HG03558 (cell line): Measurements from ENCODE around the gene SPAG16.
A peak's percentile ranks its signal among the peaks of the same experiment; 100 is the strongest.
"Not testable (repeated sequence)": the region's sequence is repeated elsewhere in the genome, so short reads cannot be mapped to it uniquely, and the experiment has no call there.

ENCODE experiments used
- ATAC-seq: cut with Tn5 transposase; IDR thresholded peaks from one replicate; pipeline ENCODE4 v1.9.1; 2021; ENCODE audit warnings: moderate number of reproducible peaks; ENCODE audit not compliant: unreplicated experiment; ENCODE audit errors: extremely low read depth

SPAG16 gene

GRCh38 chr2:214050731-214051130 lies 766.5 kb downstream of the SPAG16 start:
- no peak for ATAC-seq

DNA sequence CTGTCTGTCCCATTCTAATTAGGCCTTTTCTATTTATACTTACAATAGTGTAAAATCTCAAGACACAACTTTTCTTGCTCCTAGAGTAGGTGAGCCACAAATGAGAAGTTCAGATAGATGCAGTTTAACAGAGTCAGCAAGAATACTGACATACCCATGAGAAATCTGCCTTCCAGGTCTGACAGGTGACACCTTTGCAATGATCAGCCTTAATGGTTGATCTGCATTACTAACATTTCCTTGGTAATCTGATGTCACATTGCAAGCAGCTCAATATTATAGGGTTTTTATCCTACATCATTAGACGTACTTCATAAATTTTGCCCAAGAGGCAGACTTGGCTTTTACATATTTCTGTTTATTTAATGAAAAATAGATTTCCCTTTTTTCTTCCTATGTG lies 767.3 kb downstream of the SPAG16 start:
- ATAC-seq: no peak

DNA sequence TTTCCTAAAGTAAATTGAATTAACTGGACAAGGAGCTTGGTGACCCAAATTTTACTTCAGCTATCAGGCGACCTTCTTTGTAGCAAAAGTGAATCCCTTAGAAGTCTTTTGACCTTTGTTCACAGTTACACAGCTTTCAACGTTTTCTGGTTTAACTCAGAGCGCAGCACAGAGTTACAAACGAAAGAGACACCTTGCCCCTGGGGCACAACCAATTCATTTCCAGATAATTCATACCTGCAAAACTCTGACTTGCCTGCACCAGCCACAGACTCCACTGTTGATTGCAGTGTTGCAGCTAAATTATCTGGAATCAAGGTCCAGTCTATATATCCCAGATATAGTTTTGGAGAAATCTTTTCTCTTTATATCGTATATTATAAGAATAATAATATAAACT lies 768.0 kb downstream of the SPAG16 start:
- no peak for ATAC-seq

DNA sequence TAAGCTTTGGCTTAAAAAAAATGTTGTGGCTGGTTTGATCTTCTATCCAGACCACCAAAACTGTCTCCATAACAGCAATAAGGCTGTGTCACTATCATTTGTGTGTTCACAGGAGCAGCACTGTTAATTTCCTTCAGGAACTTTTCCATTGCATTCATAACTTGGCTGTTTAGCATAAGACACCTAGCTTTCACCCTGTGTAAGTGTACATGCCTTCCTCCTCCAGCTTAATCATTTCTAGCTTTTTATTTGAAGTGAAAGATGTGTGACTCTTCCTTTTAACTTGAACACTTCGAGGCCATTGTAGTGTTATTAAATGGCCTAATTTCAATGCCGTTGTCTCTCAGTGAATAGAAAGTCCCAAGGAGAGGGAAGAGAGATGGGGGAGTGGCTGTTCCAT lies 773.7 kb downstream of the SPAG16 start:
- ATAC-seq: no peak

DNA sequence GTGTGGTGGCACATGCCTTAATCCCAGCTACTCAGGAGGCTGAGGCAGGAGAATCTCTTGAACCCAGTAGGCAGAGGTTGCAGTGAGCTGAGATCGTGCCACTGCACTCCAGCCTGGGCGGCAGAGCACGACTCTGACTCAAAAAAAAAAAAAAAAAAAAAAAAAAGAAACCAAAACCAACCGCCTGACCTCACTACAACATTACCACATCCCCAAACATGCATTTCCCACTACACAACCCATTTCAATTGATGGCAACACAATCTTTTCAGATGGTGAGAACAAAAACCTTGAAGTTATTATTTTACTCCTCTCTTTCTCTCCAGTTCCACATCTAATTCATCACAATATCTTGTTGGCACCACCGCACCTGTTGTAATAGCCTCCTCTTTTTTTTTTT lies 778.0 kb downstream of the SPAG16 start:
- not testable (repeated sequence) for ATAC-seq

- ATAC-seq: no peak
These were observed 780.2 kb downstream of the SPAG16 start for GRCh38 chr2:214064471-214064870.

GRCh38 chr2:214066862-214067261 lies 782.6 kb downstream of the SPAG16 start:
- ATAC-seq: no peak

DNA sequence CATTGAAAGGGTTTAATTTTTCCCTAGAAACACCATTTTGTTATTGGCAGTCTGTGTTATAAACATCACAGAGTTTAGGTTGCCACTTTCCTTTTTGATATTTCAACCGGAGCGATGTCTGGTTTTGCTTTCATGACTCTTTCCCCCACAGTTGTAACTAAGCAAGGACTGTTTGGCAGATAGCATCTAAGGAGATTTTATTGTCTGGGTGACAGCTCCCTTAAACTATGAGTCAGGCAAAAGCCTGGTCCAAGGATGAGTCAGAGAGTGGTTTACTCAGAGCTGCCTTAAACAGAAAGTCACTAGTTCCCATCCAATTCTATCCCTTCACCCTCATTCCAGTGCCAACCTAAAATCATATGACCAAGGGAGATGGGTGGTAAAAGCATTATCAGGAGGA lies 785.0 kb downstream of the SPAG16 start:
- peak; percentile 78 for ATAC-seq

DNA sequence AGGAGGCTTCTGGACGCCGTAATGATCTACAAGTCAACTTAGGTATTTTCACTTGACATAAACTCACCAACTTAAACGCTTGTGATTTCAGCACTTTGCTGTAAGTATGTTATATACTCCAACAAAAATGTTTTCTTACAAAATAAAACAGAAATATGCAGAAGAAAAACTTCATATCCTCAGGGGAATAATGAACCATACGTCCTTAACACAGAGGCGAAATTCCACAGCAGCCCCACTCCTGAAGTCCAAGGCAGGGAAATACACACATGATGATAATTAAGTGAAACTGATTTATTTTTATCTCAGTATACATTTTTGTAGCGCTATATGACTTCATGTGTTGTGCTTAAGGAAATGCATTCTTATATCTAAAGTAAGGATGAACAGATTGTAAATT lies 791.2 kb downstream of the SPAG16 start:
- no peak for ATAC-seq

DNA sequence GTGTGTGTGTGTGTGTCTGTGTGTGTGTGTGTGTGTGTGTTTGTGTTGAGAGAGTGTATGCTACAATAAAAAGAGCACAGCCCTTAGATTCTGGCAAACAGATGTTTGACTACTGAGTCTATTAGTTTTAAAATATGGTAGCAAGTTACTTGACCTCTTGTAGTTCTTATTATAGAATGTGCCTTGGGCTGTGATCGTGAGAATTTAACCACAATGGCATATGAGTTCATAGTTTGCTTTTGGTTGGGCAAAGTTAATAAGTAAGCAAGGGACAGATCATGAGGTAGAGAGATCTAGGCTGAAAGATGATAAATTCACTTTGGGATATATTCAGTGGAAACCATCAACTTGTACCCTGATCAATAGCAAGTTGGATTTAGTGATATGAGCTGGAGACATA lies 792.3 kb downstream of the SPAG16 start:
- no peak for ATAC-seq

- ATAC-seq: no peak
These were observed 793.5 kb downstream of the SPAG16 start for GRCh38 chr2:214077727-214078126.

- ATAC-seq: no peak
These were observed 794.8 kb downstream of the SPAG16 start for GRCh38 chr2:214079032-214079431.

DNA sequence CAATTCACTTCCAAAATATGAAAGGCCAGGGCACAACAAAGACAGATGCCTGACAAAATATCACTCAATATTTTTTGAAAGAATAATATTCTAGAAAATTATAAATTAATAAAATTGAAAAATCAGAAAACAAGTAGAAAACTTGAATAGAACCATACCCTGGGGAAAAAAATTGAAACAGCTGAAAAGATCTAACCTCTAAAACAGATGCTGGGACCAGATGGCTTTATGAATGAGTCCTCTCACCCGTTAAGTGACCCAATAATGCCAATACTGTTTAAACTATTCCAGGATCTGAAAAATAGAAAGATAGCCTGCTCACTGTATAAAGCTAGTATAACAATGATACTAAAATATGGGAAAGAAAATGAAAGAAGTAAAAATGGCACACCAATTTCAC lies 804.3 kb downstream of the SPAG16 start:
- ATAC-seq: no peak

GRCh38 chr2:214096208-214096715 lies 812.0 kb downstream of the SPAG16 start:
- no peak for ATAC-seq

DNA sequence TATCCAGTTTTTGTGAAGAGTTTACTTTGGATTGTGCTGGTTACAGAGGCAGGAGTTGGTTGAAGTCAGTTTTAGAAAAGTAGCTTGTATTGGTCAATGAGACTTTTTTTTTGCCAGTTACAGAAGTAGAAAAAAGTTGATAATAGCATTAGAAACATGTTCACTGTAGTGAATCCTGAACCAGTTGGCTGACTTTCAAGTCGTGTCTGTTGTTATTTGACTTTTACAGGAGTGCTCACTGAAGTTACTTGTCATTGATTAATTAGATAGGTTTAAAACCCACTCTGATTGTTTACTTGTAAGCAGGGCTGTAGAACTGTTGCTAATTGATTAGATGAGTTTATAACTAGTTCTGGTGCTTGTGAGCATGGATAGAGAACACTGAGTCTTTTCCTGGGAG lies 814.5 kb downstream of the SPAG16 start:
- ATAC-seq: no peak

GRCh38 chr2:214100488-214100887 lies 816.2 kb downstream of the SPAG16 start:
- ATAC-seq: no peak

DNA sequence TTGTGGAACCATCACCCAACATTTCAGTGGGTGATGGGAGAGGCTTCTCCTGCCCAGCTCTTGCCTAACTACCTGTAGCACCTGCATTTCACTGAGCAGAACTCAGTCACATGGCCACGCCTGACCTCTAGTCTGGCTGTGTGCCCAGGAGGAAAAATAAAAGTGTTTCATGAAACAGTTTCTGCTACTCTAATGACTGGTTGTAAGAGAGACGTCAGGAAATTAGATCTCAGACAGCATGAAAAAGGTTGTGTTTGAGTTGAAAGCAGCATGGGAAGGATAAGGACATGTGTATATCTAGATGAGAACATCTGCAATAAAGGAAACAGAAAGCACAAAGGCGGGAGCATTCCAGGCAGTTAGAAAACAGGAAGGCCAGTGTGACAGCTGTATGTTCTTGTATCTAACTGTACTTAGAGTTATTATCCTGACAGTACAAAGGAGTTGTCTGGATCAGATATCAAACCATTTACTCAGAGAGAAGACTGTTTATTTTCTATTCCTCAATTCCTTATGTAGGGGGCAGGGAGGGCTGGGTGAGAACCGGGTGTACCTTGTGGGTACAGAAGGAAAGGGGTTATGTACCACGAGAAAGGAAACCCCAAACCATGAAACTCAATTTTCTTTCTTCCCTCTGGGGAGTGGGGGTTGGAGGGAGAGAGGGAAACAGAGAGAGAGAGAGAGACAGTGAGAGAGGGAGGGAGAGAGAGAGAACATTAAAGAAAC lies 819.2 kb downstream of the SPAG16 start:
- no peak for ATAC-seq

DNA sequence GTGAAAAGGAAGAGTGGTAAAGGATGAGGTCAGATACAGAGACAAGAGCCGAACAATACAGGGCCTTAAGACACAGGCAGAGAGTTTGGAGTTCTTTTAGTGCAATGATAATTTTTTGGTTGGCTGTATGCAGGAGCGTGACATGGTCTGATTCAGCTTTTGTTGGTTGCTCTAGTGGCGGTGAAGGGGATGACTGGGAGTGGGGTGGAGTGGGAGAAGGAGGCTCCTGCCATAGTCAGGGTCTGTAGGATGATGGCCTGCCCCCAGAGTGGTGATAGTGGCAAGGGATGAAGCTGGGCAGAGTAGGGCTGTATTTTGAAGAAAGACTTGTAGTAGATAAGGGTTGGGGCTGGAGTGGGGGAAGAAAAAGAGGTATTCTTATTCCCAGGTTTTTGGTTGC lies 820.0 kb downstream of the SPAG16 start:
- ATAC-seq: no peak

- ATAC-seq: no peak
These were observed 820.7 kb downstream of the SPAG16 start for GRCh38 chr2:214104967-214105366.

DNA sequence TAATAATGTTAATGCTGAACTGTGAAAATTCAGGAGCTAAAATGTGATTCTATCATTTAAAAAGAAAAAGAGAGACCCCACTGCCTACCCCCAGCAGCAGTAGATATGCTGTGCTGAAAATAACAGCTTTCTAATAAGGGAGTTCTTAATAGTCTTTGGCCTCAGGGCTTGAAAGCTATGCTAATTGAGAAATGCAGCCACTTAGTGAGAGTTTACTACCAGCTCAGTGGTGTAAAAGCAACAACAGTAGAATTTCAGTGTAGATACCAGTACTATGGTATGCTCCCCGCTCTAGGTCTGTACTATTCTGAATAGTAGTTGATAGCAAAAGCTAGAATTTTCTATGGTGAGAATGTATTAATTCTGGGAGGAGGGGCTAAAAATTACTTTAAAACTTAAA lies 823.5 kb downstream of the SPAG16 start:
- ATAC-seq: no peak

GRCh38 chr2:214108598-214108997 lies 824.3 kb downstream of the SPAG16 start:
- no peak for ATAC-seq

GRCh38 chr2:214117054-214117453 lies 832.8 kb downstream of the SPAG16 start:
- ATAC-seq: no peak
